Stimulated activated CD4-positive, alpha-beta T cell treated with anti-CD3 and anti-CD28 coated beads, Interleukin-12 subunit alpha, Interleukin-12 subunit beta, amount 100 ng/mL, for 4 hours (primary cell): ENCODE measurements around the gene TSPEAR.

Source experiments
- DNase-seq: peaks from one replicate; pipeline ENCODE4 v3.0.0-alpha.2; 2020

TSPEAR gene

DNA sequence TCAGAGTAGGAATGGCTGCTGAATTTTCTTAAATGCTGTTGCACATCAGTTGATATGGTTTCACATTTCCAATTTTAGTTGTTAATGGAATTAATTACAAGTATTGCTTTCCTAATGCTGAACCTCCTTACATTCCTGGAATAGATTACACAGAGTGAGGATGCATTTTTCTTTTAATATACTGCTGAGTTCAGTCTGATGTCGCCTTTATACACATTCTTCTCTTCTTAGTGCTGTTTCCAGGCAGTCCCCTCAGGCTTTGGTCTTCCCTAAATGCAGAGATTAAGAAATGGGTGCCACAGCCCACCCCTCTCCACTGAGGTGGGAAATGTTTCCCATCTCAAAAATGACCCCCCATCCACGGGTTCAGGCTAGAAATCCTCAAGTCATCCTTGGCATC lies 6.7 kb upstream of the TSPEAR start:
- DNase-seq, result no peak

DNA sequence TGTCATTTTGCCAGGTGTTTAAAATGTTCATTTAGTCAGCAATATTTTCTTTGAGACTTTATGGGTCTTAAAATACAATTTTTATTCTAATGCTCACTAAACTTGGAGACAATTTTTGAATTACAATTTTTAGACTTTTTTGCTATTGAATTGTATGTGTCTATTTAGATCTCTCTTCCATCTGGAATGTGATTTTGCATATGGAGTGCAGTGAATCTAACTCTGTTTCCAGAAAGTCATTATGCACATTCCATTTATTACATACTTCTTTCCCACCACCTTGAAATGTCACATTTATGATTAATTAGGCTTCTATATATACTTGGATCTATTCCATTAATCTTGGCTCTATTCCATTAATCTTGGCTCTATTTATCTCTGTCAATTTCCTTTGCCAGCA lies 5.6 kb upstream of the TSPEAR start:
- no peak for DNase-seq

DNA sequence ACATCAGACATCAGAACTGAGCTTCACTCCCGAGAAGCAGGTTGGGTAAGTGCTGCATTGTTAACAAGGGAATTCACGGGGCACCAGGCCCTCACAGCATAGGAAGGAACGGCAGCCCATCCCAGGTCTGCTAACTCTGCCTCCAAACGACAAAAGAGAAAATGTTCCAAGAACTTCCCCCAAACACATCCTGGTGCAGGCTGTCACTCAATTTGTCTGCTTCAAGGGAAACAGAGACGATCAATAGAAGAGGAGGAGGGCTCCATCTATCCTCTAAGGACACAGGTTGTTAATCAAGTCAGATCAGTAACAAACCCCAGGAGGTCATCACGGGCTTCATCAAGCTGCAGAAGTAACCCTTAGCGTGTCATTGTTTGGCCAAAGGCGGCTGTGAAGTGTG lies 3.5 kb upstream of the TSPEAR start:
- no peak for DNase-seq

DNA sequence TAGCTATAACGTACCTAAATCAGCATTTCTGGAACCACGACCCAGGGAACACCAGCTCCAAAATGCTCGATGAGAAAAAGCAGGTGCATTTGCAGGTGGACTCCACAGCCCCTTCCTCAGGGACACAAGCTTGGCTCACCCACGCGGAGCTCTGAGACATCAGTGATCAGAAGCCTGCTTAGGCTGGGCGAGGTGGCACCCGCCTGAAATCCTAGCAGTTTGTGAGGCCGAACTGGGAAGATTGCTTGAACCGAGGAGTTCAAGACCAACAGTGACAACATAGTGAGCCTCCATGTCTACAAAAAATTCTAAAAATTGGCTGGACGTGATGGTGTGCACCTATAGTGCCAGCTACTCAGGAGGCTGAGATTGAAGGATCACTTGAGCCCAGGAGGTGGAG lies 2.5 kb upstream of the TSPEAR start:
- DNase-seq, result no peak

DNA sequence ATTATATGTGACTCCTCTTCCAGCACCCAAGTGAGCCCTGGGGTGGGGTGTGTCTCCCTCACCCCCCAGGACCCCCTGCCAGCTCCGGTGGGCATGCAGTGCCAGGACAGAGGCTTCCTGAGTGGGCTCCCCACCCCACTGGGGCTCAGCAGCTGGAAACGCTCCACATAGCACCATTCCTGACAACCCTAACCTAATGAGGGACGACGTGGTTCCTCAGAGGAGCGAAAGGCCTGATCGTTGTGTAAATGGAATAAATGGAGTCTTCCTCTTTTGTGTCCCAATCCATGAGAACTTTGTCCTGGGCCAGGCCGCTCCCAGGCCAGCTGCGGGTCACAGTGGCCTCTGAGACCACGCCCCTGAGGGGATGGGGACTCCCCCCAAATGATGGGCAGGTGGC lies 1.8 kb upstream of the TSPEAR start:
- DNase-seq, result no peak

DNA sequence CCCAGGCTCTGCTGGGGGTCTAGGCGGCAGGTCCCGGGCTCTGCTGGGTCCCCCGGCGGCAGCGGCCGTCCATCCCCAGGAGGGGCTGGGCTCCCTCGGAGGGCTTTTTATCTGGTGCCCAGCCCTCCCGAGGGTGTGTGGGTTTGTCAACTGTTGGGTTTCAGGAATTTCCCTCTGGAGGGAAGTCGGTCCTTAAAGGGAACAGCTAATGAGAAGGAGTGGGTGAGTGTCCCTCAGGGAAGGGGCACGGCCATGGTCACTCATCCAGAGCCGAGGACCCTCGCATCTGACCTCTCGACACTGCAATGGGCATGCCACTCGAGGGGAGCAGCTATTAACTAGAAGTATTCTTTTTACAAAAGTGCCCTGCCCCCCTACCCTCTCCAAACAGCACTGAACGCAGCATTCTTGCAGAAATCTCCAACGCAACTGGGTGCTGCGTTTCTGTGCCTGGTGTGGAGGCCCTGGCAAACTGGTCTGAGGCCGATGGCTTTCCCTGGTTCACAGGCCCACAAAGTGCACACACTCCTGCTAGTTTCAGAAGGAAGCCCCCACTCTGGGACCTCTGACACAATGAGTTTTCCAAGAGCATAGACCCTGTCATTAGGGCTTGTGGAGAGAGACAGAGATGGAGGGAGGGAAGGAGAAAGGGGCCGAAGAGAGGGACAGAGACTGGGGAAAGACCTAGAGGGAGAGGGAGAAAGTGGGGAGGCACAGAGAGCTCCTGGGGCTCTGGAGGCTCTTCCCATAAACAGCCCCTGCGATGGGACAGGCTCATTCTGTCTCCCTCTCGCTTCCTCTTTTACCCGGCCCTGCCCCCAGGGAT lies 1.0 kb upstream of the TSPEAR start:
- no peak for DNase-seq

DNA sequence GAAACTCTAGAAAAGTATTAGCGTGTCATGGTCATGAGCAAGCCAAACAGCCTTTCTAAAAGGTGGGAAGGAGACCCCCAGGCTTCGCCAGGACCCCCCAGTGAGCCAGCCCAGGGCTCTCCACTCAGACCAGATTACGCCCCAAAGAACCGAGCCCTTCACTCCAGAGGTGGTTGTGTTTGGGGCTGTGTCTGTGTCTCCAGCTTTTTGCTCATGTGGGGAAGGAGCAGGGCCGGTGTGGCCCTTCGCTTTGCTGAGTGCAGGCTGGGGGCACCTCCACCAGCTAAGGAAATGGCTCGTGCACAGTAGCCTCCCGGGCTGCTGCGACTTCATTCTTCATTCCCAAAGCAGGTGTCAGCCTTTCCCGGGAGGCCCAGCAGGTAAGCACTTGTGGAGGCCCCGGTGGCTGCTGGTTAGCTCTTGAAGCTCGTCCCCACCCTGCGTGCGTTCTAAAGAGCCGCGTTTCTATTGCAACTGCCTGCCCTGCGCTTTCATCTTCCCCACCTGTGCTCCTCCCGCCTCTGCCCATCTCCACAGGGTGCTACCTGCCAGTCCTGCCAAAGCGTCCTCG lies 531 bp downstream of the TSPEAR start:
- no peak for DNase-seq

DNA sequence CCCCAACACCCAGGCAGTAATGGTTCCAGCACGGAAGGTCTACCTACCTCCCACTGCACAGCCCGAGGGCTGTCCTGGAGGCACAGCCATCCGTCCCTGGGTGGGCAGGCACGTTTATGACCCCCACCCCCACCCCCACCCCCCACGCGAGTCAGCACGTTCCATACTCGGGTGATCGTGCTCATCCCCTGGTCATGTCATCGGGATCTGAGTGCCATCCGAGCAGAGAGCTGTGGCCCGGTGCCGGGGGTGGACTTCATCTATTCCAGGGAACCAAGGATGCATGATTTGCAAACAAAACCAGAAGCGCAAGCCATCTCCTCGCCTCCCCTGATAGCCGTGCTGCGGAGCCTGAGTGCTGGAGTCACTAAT lies 1.1 kb downstream of the TSPEAR start:
- DNase-seq, result no peak

DNA sequence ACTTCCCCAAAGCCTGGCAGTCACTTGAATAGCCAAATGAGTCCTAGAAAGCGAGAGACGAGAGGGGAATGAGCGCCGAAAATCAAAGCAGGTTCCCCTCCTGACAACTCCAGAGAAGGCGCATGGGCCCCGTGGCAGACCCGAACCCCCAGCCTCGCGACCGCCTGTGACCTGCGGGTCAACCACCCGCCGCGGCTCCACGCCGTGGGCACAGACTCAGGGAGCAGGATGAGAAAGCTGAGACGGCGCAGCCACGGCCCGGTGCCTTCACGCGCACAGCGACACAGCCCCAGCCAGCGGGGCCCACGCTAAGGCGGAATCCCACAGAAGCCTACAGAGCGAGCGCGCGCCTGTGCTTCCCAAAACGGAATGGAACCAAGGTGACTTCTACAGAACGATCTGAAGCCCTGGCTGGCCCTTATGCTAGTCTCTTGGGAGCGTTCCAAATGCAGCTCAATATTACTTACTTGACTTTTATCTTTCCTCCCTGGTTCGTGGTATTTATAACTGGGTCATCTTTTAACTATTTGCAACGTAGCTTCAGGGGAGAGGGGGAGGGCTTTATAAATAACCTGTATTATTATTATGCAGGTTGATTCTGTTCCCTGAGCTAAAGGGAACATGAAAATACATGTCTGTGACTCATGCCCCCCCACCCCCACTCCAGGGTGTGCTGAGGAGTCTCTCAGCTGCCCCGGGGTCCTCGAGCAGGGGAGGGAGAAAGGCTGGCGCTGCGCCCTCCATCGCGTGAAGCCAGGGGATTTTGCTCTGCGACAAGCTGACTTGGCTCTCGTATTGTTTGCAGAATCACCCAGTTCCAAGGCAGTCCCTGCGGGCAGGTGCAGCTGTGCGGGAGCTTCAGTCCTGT lies 1.7 kb downstream of the TSPEAR start:
- DNase-seq, result no peak

DNA sequence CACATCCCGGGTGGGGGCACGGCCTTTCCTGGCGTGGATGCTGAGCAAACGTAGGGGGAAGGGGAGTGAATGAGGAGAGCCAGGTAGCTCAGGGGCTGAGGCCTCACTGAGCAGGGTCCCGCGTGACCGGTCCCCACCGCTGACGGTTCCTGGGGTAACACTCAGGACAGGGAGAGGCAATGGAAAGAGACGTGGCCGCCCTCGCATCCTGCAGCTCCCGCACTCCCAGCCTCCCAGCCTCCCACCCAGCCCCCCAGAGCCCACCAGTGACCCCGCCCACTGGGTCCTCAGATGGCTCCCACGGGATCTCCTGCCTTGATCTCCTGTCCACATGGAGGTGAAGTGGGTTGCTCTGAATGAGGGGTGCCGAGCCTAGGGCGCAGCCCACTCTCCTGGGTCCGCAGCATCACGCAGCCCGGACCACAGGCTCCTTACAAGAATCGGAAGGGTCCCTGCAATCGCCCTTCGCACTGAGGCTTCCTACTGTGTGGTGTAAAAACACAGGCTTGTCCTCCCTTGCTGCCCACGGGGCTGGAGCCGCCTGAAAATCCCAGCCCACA lies 2.4 kb downstream of the TSPEAR start:
- no peak for DNase-seq

DNA sequence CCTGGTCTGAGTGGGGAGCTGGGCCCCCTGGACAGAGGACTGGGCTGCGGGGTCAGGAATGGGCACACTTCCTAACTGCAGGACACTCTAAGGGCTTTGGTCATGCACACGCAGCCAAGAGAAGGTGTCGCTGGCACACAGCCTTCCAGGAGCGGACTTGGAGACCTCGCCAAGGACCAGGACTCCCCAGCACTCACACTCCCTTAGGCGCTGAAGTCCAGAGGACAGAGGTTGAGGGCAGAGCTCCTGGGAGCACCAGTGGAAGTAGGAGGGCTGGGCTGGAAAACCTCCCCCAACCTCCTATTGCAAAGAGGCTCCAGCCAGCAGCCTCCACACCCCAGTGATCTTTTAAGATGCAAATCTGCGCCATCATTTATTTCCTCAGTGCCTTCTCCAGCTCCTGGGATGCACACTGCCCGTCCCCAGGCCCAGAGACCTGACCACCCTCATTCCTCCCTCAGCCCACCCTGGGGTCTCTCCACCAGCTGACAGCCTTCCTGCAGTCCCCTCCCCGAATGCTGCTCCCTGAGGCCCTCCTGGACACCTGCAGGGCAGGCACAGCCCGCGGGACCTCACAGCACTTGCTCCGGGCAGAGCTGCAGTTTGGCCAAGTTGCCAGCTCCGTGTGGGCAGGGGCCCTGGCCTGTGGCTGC lies 3.0 kb downstream of the TSPEAR start:
- DNase-seq, result no peak

DNA sequence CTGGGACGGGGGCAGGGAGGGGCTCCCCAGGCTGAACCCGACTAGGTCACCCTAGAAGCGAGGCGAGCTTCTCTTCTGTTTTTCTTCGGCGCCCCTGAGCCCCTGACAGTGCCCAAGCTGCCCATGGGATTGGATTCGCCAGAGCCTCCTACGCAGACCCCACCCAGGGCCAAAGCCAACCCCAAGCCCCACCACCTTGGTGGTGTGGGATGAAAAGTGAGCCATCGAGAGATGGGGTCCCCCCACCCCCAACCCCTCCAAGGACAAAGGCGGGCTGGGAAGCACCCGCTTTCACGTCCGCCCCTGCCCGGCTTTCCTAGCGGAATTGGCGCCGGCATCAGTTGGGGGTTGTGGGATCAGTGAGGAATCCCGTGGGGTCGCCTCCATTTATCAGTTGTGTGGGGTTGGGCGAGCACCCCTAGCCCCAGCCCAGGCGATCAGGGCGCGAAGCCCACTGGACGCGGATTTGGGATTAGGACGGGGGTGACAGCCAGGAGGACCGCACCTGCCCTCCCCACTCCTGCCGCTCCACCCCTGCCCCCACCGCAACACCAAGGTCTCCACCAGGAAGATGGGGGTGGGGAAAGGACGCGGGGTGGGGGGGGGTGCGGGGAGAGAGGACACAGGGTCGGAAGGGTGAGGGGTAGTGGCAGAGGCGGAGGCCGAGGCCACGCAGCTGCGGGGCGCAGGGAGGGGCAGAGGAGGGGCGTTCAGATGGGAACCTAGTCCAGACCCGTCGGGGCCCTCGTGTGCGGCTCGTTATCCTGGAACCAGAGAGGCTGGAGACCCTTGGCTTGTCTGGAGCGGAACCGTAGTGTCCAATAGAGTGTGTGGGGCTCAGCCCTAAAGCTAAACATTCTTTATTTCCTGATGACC lies 4.4 kb downstream of the TSPEAR start:
- DNase-seq, result no peak

DNA sequence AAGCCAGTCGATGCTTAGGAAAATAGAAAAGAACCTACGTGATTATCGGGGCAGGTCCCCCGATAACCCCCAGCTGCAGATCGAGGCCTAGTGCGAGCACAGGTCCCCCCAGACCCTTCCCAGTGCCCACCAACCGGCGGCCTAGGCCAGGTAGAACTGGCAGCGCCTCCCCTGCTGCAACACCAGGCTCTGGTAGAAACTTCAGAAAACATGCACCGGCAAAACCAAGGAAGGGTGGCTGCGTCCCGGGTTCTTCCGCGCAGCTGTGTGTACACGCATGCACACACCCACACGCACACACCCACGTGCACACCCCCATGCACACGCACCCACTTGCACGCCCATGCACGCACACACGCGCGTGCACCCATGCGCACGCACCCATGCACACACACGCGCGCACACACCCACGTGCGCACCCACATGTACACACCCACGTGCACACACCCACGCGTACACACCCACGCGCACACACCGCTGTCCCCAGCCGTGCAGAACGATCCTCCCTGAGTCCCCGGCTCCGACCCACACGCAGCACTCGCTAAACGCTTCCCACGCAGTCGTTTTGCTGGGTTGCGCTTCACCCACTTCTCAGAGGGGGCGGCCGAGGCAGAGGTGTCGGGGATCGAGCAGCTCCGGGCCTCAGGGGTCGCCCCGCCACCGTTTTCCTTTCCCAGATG lies 5.2 kb downstream of the TSPEAR start:
- DNase-seq, result no peak

DNA sequence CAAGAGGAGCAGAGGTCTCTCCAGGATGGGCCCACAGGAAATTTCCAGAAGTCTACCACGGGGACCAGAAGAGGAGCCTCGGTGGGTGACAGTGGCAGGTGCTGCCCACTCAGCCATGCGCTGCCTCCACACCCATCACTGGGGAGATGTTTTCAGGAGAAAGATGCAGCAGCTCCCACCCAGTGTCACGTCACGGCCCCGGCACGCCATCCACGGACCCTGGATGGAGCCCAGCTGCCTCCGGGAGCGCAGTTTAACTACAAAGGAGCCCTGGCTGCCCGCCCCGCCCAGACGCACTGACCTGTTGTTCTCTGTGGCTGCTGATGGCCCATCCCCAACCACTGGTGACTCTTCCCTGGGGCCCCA lies 6.8 kb downstream of the TSPEAR start:
- no peak for DNase-seq

DNA sequence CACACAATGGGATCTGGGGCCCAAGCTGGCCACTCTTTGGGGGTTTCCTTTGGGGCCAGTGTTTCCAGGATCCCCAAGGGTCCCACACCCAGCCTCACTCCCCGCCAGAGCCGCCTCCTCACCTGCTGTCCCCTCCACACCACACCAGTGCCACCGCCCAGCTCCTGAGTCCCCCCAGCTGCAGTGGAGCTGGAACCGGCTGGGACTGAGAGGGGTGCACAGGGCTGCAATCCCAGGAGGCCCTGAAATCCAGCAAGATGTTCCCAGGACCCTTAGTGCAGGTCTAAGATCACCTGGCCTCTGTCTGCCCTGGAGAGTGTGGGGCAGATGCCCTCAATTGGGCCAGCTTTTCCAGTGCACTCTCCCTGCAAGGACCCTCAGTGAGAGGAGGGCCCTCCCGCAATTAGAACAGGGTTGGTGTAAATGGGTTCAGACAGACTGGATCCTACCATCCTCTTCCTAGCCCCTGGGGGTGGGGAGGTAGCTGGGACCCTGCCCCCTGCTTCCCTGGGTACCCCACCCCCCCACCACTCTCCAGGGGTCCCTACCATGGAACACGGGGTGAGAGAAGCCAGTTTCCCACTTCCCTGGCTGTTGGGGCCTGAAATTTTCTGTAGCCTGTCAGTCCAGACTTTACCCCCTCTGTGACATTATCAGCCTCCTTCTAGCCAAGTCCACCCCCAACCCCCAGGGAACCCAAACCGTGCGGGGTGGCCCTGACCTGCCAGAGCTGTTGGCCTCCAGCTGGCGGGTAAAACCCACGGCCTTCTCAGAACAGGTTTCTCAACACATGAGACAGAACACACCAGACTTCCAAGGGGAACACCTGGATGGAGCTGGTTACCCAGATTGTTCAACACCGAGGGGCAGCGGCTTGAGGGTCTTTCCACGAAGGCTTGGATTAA lies 7.4 kb downstream of the TSPEAR start:
- DNase-seq, result no peak

DNA sequence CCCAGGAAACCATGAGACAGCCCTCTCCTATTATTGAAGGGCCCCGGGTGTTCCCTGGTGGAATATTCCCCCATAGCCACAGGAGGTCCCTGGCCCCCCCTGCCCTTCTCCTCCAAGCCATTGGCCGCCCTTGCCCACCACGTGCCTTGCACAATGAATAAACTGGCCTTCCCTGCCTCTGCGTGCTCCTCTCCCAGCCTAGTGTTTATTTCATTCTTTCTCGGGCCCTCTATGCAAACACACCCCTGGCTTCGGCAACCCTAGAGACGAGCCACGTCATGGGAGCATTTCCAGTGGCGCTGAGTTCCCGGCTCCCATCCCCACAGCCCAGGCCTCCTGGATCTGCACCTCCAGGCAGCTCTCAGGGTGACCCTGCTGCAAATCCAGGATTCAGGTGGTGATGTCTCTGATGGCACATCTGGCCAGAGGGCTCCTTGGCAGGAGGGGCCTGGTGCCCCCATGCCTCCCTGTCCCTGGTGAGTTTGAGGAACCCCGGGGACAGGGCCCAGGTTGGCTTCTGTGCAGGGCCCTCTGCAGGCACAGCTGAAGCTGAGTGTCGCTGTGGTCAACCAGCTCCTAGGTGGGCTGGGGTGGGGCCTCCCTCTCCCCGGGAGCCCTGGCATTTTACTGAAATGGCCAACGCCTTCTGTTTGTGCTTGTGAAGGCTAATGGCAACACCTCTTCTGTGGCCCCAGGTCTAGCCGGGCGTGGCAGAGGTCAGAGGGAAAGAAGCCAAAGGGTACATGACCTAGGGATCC lies 8.2 kb downstream of the TSPEAR start:
- no peak for DNase-seq

DNA sequence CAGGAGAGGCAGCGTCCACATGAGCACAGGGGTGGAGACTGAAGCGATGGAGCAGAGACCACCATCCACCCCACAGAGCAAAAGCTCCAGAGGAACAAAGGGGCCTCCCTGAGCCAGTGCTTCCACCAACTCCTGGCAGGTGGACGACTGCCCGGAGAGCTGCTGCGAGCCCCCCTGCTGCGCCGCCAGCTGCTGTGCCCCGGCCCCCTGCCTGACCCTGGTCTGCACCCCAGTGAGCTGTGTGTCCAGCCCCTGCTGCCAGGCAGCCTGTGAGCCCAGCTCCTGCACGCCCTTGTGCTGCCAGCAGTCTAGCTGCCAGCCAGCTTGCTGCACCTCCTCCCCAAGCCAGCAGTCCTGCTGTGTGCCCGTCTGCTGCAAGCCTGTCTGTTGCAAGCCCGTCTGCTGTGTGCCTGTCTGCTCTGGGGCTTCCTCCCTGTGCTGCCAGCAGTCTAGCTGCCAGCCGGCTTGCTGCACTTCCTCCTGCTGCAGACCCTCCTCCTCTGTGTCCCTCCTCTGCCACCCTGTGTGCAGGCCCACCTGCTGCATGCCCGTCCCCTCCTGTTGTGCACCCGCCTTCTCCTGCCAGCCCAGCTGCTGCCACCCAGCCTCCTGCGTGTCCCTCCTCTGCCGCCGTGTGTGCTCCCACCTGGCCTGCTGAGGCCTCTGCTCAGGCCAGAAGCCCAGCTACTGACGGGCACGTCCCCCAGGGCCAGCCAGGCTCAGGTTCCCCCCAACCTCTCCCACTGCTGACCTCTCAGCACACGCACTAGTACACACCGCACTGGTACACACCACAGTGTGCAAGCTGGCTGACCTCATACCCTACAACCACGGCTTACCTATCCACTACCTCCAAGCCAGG lies 9.0 kb downstream of the TSPEAR start:
- DNase-seq, result no peak

DNA sequence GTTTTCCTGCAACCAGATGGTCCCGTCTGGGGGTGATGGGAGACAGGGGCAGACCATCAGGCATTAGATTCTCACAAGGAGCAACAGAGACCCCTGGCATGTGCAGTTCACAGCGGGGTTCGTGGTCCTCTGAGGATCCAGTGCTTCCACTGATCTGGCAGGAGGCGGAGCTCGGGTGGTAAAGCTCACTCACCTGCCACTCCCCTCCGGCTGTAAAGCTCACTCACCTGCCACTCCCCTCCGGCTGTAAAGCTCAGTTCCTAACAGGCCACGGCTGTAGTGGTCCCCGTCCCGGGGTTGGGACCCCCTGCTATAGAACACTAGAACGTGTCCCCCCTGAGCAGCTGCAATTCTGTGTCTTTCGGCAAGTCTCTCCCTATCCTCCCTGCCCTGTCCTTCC lies 9.8 kb downstream of the TSPEAR start:
- no peak for DNase-seq

DNA sequence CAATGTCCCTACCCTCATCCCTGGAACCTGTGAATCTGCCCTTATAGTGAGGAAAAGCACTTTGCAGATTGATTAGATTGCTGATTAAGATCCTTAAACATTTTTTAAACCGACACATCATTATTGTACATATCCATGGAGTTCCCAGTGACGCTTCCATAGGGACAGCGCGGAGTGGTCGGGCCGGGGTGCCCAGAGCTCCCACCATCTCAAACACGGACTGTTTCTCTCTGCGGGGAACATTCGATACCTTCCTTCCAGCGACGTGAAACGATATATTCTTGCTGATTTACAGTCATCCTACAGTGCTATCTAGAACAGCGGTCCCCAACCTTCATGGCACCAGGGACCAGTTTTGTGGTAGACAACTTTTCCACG lies 10.4 kb downstream of the TSPEAR start:
- DNase-seq, result no peak
